HG03139 (cell line): ENCODE measurements around the gene PRC1.

Source experiments
- ATAC-seq: cut with Tn5 transposase; IDR thresholded peaks from one replicate; pipeline ENCODE4 v1.9.1; 2021; ENCODE audit not compliant: unreplicated experiment

Gene PRC1

DNA sequence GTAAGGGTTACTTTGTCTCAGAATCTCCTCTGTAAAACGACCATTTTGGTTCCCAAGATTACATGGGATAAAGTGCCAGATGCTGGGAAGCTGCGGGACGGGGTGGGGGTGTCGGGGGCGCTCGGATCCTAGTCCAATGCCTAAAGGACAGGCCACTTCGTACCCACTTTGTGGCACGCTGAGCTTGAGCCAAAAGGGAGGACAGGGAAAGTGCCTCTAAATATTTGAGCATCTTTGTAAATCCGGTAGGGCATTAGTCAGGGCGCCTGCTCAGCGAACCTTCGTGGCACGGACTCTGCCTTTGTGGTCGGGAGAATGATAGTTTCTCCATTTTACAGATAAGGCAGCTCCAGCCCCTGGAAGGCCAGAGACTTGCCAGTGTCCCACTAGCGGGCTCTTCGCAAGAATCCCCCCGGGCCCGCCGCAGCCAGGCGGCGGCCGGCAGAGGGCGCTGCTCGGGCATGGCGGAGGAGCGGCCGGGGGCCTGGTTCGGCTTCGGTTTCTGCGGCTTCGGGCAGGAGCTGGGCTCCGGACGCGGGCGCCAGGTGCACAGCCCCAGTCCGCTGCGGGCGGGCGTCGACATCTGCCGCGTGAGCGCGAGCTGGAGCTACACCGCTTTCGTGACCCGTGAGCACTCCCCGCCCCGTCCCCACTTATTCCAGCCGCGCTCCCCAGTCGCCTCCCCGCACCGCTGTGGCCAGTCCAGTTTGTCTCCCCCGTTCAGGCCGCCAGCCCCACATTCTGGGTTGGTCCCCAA is 37.9 kb downstream of the PRC1 start:
- ATAC-seq = no peak

DNA sequence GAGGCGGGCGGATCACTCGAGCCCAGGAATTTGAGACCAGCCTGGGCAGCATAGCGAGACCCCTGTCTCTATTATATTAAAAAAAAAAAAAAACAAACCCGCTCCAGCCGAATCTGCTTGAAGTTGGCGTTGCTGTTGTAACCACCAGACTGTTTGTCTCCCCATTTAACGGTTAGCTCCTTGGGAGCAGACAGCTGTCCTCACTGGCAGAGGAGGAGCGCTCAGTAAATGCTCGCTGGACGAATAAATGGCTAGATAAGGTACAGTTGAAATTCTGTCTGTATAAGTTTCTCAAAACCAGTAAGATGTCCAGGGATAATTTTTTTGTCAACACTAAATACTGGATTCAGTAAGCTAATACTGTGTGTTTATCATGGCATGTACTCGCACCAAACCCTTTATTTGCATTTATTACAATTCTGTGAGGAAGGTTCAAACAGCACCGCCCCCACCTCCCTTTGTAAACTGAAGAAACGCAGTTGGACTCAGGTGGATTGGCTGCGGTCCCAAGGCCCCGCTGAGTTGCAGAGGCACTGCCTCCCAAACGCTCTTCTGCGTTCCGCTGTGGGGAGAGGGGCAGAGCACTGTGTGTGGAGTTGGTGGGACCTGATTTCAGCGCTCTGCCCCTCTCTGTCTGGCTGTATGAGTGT is 38.6 kb downstream of the PRC1 start:
- no peak for ATAC-seq

DNA sequence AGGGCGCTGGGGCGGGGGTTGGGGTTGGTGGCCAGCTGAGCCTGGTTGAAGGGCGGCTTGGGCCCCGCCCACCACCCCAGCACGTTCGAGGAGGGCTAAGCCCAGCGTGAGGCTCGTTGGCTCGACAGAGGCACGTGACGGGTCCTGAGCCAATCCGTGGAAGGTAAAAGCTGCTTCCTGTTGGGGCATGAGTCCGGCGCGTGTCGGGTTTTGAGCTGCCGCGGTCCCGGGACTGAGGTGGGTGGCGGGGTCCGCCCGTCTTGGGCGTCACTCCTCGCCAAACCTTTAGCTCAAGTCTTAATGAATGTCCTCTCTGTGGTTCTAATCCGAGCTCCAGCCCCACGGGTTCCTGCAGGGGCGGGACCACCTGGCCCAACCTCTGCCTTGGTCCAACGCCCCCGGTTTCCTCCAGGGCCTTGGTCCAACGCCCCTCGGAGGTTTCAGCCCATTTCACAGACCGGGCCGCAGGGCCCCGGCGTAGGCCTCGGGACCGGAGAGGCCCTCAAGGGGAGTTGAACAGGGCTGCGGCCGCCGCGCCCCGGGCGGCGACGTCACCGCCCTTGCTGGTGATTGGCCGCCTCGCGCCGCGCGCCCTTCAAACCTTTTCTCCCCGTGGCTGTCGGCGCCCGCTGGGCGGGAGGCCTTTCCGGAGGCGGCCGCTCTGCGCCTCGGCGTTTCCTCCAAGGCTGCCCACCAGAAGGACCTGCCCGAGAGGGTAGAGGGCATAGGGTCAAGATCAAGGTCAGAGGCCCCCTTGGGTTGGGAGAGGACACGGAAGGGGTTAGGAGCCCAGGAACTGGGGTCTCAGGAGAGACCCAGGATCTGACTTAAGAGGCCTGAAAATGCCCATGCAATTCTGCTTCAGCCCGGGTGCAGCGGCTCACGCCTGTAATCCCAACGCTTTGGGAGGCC is 39.4 kb downstream of the PRC1 start, which contains the start of gene RCCD1:
Gene RCCD1 (plus strand): TSS at position 173 of the 912 bp plus-strand sequence. CDS start 1,851 bp downstream, outside the sequence.
- ATAC-seq = peak; percentile 90

DNA sequence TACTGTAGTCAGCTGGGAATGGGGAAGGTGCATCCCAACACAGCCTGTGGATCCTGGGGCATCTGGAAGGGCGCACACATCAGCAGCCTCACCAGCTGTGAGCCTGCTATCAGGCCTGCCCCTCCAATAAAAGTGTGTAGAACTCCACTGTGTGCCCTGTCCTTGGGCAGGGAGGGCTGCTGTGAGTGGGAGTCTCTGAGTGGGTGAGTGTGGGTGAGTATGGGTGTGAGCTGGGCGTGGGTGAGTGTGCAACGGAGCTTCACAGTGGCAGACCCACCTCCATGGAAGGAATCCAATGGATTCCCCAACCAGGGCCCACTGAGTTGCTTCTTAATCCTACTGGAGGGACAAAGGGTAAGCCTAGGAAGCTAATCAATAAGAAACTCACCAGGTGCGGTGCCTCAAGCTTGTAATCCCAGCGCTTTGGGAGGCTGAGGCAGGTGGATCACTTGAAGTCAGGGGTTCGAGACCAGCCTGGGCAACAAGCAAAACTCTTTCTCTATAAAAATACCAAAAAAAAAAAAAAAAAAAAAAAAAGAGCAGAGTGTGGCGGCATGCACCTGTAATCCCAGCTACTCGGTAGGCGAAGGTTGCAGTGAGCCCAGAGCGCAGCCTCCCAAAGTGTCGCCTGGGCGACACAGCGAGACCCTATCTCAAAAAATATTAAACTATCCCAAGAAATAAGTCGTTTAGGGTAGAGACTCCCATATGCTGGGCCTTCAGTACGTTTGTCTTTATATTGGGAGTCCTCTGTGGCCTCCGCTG is 40.2 kb downstream of the PRC1 start:
- no peak for ATAC-seq

DNA sequence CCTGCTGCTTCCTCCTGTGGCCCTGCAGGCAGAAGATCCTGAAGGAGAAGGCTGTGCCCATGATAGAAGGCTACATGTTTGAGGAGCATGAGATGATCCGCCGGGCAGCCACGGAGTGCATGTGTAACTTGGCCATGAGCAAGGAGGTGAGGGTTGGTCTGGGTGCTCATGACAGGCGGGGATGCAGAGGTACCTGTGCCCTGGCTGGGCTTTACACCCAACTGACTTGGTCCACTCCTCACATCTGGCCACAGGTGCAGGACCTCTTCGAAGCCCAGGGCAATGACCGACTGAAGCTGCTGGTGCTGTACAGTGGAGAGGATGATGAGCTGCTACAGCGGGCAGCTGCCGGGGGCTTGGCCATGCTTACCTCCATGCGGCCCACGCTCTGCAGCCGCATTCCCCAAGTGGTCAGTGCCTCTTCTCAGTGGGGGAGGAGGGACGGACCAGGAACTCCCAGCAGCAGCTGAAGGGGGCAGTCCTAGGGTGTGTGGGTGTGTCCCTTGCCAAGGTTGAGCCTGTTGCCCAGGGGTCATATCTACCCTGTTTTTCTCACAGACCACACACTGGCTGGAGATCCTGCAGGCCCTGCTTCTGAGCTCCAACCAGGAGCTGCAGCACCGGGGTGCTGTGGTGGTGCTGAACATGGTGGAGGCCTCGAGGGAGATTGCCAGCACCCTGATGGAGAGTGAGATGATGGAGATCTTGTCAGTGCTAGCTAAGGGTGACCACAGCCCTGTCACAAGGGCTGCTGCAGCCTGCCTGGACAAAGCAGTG is 41.2 kb downstream of the PRC1 start:
- no peak for ATAC-seq

DNA sequence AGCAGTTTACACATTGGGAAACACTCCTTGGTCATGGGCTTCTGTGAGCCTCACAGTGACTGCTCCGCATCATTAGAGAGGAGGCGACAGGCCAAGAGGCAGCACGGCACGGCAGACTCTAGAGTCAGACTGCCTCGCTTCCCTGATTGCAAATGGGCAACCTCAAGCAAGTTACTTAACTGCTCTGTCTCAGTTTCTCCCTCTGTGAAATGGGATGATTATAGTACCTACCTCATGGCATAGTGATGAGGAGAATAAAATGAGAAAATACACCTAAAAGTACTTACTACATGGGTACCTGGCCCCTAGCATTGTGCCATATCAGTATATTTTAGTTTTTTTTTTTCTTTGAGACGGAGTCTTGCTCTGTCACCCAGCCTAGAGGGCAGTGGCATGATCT is 43.7 kb downstream of the PRC1 start:
- no peak for ATAC-seq

DNA sequence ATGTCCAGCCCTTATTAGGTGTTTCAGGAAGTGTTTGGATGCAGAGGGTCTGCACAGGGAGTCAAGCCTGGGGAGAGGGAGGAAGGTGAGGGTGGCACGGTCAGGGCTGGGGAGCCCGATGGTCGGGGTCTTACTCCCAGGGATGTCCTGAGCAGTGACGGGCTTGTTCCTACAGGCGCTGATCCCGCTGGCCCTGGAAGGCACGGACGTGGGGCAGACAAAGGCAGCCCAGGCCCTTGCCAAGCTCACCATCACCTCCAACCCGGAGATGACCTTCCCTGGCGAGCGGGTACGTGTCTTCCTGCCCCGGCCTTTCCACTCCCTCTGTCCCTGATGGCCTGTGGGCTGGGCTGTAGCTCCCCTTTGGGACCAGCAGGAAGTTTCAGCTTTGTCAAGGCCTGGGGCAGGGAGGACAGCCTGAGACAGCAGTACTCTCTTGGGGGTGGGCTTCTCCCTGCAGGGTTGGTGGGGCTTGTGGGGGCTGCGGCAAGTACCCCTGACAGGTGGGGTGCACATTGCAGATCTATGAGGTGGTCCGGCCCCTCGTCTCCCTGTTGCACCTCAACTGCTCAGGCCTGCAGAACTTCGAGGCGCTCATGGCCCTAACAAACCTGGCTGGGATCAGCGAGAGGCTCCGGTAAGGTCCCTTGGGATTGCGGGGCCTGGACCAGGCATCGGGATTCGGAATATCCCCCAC is 44.2 kb downstream of the PRC1 start:
- no peak for ATAC-seq

DNA sequence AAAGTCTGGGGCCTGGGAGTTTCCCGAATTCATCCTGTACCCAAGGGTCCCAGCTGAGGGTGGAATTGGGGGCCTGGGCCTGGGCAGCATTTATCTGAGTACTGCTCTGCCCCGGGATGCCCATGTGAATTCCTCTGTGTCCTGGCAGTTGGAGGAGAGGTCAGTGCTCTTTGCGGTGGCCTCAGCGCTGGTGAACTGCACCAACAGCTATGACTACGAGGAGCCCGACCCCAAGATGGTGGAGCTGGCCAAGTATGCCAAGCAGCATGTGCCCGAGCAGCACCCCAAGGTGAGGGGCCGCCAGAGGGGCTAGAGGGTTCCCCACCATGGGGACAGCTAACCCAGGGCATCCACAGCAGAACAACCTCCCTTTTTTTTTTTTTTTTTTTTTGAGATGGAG is 45.8 kb downstream of the PRC1 start:
- ATAC-seq = no peak

DNA sequence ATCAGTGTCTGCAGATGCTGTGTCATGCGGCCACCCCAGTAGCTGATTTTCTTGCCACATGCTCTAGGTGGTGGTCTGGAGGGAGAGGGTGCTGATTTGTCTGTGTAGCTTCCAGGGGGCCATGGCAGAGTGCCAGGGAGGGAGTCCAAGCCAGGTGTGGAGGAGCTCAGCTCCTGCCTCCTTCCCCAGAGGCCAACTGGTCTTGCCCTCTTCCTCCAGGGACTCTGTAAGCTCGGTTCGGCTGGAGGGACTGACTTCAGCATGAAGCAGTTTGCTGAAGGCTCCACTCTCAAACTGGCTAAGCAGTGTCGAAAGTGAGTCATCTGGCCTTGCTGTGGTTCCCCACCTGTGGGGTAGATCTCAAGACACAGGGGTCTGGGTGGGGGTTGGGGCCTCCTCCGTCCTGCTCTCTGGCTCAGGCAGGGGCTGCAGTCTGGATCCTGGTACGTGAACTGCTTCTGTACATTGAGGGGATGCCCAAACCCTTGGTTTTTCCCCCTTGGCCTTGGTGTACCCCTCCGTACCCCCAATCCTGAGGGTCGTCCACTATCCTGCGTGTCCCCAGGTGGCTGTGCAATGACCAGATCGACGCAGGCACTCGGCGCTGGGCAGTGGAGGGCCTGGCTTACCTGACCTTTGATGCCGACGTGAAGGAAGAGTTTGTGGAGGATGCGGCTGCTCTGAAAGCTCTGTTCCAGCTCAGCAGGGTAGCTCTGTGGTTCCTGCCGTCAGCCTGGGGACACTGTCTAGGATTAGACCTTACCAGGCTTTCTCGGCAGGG is 46.6 kb downstream of the PRC1 start:
- no peak for ATAC-seq

DNA sequence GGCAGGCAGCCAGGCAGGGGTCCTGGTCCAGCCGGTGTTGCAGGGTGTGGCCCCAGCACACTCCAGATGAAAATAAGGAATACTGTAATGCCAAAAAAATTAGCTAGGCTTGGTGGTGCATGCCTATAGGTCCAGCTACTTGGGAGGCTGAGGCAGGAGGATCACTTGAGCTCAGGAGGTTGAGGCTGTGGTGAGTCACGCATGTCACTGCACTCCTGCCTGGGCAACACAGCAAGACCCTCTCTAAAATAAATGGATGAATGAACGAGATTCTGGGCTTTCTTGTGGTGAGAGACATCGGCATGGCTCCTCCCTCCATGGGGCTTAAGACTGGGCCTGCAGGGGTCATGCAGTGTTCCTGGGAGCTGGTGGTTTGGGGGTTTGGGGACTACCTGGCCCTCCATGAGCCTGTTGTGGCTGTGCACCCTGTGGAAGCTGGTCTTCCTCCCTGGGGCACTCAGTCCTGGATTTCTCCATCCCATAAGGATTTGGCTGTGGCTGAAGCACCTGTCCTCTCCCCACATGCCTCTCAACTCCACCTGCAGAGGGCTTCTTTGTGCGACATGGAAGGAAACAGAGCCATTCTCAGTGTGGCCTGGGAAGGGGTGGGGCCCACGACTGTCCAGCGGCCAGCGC is 47.3 kb downstream of the PRC1 start:
- no peak for ATAC-seq

DNA sequence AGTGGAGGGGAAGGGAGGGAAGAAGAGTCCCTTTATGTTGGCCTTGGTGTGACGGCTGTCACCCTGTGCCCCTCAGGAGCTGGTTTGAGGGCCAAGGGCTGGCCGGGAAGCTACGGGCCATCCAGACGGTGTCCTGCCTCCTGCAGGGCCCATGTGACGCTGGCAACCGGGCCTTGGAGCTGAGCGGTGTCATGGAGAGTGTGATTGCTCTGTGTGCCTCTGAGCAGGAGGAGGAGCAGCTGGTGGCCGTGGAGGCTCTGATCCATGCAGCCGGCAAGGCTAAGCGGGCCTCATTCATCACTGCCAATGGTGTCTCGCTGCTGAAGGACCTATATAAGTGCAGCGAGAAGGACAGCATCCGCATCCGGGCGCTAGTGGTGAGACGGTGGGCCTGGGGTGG is 47.8 kb downstream of the PRC1 start:
- no peak for ATAC-seq

DNA sequence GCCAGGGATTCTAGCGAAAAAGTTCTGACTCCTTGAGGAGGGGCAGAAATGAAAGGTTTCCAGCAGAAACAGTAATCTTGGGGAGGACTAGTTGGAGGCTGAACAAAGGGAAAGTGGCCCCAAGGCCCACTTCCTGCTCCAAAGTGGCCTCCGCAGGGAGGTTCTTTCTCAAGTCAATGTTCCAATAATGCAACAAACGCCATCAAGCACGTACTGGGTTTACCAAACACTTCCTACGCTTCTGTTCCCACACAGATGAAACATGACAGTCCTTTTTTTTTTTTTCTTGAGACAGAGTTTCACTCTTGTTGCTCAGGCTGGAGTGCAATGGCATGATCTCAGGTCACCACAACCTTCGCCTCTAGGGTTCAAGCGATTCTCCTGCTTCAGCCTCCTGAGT is 49.2 kb downstream of the PRC1 start:
- ATAC-seq = no peak

DNA sequence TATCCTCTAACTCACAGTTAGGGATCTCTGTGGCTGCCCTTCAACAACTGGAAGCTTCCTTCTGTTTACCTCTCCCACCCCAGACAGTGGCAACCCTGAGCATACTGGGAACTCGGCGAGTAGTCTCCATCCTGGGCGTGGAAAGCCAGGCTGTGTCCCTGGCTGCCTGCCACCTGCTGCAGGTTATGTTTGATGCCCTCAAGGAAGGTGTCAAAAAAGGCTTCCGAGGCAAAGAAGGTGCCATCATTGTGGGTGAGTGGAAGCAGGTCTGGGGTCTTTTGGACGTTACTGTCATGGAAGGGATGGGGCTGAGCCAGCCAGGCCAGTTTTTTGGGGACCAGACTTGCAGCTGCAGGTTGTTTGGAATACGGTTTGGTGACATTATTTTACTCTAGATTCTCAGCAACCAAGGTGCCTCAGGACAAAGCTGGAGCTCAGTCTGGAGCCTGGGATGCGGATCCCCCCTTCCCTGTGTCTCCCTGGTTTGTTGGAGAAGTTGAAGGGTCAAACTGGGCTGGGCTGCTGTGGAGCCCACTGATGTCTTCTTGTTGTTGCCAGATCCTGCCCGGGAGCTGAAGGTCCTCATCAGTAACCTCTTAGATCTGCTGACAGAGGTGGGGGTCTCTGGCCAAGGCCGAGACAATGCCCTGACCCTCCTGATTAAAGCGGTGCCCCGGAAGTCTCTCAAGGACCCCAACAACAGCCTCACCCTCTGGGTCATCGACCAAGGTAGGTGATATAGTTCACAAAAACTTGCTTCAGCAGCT is 51.8 kb downstream of the PRC1 start:
- ATAC-seq = no peak

DNA sequence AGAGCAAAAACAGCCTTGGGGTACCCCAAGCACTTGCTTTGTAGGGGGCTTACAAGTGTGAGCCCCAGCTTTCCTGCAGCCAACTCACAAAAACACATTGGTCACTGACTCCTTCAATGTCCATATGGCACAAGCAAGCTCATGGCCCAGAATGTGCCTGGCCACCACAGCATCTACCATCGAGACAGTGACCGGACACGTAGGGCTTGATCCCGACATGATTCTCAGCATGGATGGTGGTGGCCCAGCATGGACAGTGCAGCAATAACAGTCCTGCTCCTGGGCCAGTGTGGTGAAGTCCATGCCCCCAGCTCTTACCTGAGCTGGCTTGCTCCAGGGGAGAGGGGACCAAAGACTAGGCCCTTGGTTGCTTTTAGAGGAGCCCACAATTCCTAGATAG is 53.3 kb downstream of the PRC1 start:
- ATAC-seq = no peak

DNA sequence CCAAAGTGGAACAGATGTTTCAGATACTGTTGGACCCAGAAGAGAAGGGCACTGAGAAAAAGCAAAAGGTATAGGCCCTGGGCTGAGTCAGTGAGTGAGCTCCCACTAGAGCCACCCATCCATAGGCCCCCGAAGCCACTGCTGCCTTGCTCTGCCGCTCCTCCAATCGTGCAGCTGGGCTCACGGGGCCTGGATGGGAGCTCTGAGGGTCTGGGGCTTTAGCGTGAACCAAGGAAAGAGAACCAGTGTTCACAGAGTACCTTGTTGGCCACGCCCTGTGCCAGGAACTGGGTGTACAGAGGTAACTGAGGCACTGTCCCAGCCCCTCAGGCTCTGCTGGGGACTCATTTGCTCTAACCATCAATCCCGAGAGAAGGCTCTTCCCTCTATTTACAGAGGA is 54.6 kb downstream of the PRC1 start:
- no peak for ATAC-seq

DNA sequence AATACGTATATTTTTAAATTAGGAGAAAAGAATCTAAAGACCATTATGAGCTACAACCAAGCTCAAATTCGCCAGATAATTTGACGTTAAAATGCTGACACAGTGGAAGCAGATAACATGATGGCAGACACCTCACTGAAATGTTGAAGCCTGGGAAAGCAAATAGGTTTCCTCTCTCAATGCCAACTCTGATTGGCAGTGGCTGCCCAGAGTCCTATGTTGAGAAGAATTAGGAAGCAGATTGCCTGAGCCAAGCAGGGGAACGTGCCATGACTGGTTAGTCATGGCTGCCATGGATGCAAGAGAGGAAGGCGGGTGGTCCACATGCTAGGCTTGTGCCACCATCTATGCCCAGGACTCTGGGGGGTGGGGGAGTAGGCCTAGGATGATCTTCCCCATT is 56.1 kb downstream of the PRC1 start:
- ATAC-seq = no peak

DNA sequence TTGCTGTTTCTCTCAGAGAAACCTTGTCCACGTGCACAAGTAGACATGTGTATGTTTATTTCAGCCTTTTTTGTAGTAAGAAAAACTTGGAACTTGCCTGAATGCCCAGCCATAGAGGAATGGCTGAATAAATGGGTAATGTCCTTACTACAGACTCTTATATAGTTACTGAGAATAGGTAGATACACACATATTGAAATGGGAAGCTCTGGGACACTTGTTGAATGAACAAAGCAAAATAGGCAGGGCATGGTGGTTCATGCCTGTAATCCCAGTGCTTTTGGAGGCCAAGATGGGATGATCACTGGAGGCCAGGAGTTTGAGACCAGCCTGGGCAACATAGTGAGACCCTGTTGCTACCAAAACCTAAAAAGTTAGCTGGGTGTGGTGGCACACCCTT is 57.5 kb downstream of the PRC1 start:
- ATAC-seq = no peak
